ENCODE results near the gene TLR7.

Gene TLR7

DNA sequence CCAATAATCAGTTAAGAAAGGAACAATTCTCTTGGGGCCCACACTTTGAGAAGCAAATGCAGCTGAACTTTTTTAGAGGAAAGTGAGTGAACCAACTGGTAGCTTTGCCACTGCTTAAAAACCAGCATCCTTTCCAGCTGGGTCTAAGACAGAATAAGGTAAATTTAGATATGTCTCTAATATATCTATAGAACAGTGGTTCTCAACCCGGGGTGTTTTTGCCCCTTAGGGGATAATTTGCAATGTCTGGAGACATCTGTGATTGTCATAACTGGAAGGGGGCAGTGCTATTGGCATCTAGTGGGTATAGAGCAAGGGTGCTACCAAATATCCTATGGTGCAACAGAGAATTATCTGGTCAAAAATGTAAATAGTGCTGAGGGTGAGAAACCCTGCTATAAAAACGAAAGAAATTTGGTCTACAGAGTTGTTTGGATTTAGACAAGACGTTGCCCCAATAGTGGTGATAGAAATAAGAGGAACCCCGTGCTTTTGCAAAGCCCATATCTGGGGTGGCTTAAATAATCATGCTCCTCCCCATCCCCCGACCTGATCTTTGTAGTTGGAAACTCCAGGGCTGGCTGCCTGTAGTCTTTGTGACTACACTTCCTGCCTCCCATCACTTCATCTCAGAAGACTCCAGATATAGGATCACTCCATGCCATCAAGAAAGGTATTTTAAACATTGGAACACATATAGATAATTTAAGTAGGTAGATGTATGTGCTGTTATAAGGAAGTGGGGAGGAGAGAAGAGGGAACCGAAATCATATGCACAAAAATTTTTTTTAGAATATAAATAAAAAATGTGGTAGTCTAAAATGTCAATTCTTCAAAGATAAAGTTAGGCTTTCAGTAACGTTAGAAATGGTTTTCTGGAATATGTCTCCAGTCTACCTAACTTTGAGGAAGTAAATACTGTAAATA is at the start of gene TLR7:
Gene TLR7, plus strand, starts transcription at position 622 of the 927 bp plus-strand sequence. CDS start 507 bp downstream, outside the sequence.
- no peak for DNase-seq

DNA sequence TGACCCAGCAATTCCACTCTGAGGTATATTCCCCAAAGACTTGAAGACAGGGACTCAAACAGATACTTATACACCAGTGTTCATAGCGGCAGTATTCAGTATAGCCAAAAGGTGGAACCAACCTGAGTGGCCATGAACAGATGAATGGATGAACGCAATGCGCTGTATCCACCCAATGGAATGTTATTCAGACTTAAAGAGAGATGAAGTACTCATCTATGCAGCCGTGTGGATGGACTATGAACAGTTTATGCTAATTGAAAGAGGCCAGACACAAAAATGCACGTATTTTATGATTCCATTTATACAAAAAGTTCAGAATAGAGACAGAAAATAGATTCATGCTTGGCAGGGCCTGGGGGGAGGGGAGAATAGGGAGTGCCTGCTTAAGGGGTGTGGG is 49.3 kb upstream of the TLR7 start:
- no peak for DNase-seq

DNA sequence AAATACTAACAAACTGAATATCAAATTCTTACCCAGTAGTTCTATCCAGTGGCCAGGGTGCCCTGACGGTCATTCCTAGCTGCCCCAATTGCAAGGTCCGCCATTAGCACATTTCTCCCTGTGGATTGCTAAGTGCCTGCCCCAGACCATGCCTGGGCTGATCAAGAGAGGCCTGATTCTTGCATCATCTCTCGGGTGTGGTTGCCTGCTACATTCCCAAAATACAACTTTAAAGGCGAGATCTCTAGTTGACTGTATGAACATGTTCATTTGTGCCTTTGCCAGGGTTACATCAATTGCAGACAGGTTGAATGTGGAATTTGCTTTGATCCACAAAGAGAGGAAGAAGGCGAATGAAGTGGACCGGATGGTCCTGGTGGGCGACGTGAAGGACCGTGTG is 47.6 kb upstream of the TLR7 start:
- no peak for DNase-seq

- DNase-seq, result no peak
These were observed 46.1 kb upstream of the TLR7 start for GRCh38 chrX:12820737-12821136.

DNA sequence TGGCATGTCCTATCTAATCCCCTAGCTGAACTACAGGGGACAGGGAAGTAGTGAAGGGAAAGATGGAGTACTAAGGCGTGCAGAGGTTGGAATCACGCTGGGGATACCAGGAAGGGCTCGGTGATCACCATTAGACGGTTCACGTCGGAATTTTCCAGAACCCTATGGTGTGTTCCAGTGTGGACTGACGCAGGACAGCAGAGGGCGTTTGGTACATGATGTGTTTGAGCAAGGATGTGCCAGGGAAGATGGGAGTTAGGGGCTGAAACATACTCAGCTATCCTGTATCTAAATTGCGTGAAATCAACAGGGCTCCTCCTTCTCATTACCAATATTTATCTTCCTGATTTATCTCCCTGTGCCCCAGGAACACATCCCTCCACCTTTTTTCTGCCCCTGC is 41.9 kb upstream of the TLR7 start:
- no peak for DNase-seq

- DNase-seq, result no peak
These were observed 41.1 kb upstream of the TLR7 start for GRCh38 chrX:12825801-12826200.

DNA sequence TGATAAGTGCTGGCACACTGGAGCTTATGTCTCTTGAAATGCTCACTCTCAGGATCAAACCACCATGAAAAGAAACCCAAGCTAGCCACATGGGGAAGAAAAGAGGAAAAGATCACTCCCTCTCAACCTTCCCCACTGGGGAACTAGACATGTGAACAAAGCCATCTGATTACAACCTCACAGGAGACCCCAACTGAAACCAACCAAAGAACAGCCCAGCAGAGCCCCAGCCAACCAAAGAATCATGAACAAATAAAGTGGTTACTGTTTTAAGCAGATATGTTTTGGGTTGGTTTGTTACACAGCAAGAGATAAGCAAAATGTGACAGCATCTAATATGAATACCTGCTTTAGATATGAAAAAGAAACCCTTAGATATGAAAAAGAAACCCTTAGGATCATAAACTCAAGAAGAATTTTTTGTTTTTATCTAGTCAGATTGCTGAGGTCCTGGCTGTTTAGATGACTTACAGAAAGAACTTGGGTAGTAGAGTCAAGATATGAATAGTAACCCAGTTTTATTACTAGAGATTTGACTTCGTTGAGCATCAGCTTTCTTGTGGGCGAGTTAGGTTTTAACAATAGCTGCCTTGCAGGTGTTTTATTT is 23.7 kb upstream of the TLR7 start:
- no peak for DNase-seq

GRCh38 chrX:12843668-12844279 is 23.1 kb upstream of the TLR7 start:
- no peak for DNase-seq

DNA sequence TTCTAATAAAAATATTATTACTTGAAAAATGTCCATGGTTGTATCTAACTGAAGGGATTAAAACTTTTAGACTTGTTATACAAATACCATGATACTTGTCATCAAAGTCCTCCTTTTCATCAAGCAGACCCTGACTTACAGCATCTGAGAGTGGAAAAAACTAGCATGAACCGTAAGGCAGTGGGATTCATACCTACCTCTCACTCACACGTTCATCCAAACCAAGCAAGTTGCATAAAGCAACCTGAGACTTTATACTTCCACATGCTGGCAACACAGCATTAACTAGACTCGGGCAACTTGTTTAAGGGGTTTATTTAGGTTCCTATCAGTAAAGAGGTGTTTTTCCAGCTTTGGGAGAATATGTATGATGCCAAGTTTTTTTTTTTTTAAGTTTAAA is 22.6 kb upstream of the TLR7 start:
- DNase-seq, result no peak

DNA sequence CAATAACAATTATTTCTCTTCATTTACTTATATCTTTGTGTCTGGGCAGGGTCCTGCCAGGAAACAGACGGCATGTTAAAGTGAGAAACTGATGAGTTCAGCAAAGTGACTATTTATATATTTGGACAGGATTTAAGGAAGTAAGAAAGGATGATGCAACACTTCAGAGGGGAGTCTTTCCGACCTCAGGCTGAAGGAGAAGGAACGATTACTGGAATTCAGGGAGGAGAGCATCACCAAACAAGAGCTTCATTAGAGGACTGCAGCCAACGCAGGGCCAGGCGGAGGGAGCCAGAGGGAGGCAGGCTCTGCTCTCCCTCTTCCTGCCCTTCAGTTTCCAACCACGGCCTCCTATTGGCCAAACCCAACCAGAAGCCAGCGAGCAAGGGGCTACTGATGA is 1.5 kb upstream of the TLR7 start:
- no peak for DNase-seq

DNA sequence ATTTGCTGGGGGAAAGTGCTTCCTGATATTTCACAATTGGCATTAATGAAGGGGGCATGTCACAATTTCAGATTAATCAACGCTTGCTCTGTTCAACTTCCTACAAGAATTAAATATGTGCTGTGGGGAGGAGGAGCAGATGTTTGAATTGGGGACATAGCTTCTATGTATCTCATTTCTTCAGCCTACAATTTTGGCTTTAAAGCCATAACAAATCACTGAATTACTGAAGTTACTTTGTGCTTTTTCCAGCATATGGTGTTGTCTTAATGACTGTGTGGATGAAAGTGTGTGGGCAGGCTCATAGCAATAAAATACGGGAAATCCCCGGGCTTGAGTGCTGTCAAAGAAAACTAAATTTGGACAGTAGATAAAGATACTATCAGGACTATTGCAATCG is 813 bp downstream of the TLR7 start:
- no peak for DNase-seq

- DNase-seq, result no peak
These were observed 1.9 kb downstream of the TLR7 start for GRCh38 chrX:12868747-12869146.

GRCh38 chrX:12871257-12871656 is 4.4 kb downstream of the TLR7 start:
- no peak for DNase-seq

- no peak for DNase-seq
These were observed 5.9 kb downstream of the TLR7 start for GRCh38 chrX:12872741-12873140.

GRCh38 chrX:12874581-12874980 is 7.7 kb downstream of the TLR7 start:
- no peak for DNase-seq

GRCh38 chrX:12877386-12877785 is 10.5 kb downstream of the TLR7 start:
- DNase-seq, result no peak

GRCh38 chrX:12878536-12878935 is 11.7 kb downstream of the TLR7 start:
- DNase-seq, result no peak

- DNase-seq, result no peak
These were observed 15.0 kb downstream of the TLR7 start for GRCh38 chrX:12881914-12882313.

DNA sequence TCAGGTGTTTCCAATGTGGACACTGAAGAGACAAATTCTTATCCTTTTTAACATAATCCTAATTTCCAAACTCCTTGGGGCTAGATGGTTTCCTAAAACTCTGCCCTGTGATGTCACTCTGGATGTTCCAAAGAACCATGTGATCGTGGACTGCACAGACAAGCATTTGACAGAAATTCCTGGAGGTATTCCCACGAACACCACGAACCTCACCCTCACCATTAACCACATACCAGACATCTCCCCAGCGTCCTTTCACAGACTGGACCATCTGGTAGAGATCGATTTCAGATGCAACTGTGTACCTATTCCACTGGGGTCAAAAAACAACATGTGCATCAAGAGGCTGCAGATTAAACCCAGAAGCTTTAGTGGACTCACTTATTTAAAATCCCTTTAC is 18.6 kb downstream of the TLR7 start:
- DNase-seq, result no peak

- DNase-seq, result no peak
These were observed 19.7 kb downstream of the TLR7 start for GRCh38 chrX:12886545-12886944.

GRCh38 chrX:12887141-12887540 is 20.3 kb downstream of the TLR7 start:
- no peak for DNase-seq

DNA sequence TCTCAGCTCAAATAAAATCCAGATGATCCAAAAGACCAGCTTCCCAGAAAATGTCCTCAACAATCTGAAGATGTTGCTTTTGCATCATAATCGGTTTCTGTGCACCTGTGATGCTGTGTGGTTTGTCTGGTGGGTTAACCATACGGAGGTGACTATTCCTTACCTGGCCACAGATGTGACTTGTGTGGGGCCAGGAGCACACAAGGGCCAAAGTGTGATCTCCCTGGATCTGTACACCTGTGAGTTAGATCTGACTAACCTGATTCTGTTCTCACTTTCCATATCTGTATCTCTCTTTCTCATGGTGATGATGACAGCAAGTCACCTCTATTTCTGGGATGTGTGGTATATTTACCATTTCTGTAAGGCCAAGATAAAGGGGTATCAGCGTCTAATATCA is 20.9 kb downstream of the TLR7 start:
- DNase-seq, result no peak

DNA sequence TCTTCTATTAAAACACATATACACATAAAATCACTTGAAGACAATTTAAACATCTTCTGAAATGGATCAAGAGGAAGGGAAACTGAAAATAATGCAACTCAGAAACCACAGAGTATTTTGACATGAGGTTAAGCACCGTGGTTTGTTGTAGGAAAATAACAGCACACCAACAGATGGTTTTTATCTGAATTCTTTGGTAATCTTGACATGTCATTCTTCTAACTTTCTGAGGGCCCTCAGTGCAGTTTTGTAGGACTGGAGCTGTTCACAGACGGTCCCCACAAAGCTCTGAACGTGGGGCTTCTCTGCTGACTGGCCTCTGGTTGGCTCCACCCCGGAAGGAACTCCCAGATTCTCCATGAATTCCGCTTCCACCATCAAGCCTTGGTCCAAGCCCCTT is 23.6 kb downstream of the TLR7 start:
- DNase-seq, result no peak

DNA sequence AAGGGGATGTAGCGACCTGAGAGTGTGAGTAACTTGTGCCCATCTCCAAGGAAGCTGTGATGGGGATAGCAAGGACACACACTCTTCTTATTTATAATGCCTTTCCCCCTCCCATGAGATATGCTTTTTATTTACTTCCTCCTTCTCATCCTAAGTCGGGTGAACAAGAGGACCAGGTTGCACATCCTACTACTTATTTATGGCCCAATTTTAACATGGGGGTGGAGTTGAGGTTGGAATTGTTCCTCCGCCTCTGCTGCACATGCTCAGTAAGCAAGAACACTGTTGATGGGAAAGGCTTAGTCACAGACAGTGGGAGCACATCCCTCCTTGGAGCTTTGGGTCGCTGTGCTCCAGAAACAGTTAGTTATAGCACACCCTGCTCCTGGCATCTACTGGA is 24.3 kb downstream of the TLR7 start:
- DNase-seq, result no peak
